ENCODE measurements around the gene TMEM139.
A peak's percentile ranks its signal among the peaks of the same experiment; 100 is the strongest.

The TMEM139 gene

GRCh38 chr7:143290293-143290692 lies 5.5 kb downstream of the TMEM139 start:
- Histone ChIP-seq H3K18ac (ENCODE audit: low read depth in 1 of 2, low read length in 2 of 2) (no peak overlapping the region), H3K4me1 (ENCODE audit: control insufficient read depth, insufficient read depth, low read depth, low read length) (peaks cover 14% of the 10 kb centered on the region), H3K23ac (ENCODE audit: low read length in 2 of 2) (peak overlapping the region in 1 of 2 experiments; percentile 23), H3K27me3 (ENCODE audit: control insufficient read depth in 1 of 2, insufficient read depth in 1 of 2, low read length in 2 of 2) (no peaks in the 10 kb centered on the region), H3K9ac (ENCODE audit: low read length) (peak overlapping the region; percentile 56), H2AK5ac (ENCODE audit: low read length, severe bottlenecking) (no peak overlapping the region), H2AFZ (ENCODE audit: low read depth, low read length) (no peak overlapping the region), H4K91ac (ENCODE audit: low read length) (no peak overlapping the region), H2BK120ac (ENCODE audit: low read depth, low read length) (no peak overlapping the region), H2BK15ac (ENCODE audit: low read depth, poor library complexity, severe bottlenecking) (no peak overlapping the region), H4K8ac (ENCODE audit: low read length) (no peak overlapping the region), H3K79me1 (replicated peaks; ENCODE audit: low read length, poor library complexity, severe bottlenecking) (peaks cover 15% of the 10 kb centered on the region), H3K4me3 (ENCODE audit: insufficient read depth in 1 of 2, low read depth in 1 of 2, low read length in 2 of 2) (peak overlapping the region in 1 of 2 experiments; percentile 87), H3K14ac (ENCODE audit: low read length in 2 of 2) (no peak overlapping the region), H2BK5ac (ENCODE audit: low read depth, low read length, poor library complexity, severe bottlenecking) (no peak overlapping the region), H3K9me3 (ENCODE audit: control insufficient read depth, low read length) (no peaks in the 10 kb centered on the region), H3K4ac (ENCODE audit: low read depth in 1 of 2, low read length in 2 of 2) (no peak overlapping the region), H3K4me2 (ENCODE audit: low read length, poor library complexity, severe bottlenecking) (no peak overlapping the region), H3K27ac (ENCODE audit: low read length, poor library complexity, severe bottlenecking) (no peak overlapping the region), H3K36me3 (ENCODE audit: control insufficient read depth in 1 of 2, insufficient read depth in 2 of 2, low read depth in 1 of 2, low read length in 2 of 2) (peaks cover 28 to 42% of the 10 kb centered on the region in 2 experiments), H2BK12ac (ENCODE audit: low read length in 2 of 2) (no peak overlapping the region)
- 93% methylated on average over 4 of the region's 4 CpGs for WGBS
- DNase-seq = no peak

GRCh38 chr7:143292876-143293275 lies 8.1 kb downstream of the TMEM139 start:
- Histone ChIP-seq H2BK120ac (ENCODE audit: low read depth, low read length) (no peak overlapping the region), H3K27me3 (ENCODE audit: control insufficient read depth in 1 of 2, insufficient read depth in 1 of 2, low read length in 2 of 2) (no peaks in the 10 kb centered on the region), H2AFZ (ENCODE audit: low read depth, low read length) (no peak overlapping the region)

GRCh38 chr7:143295870-143296269 lies 11.1 kb downstream of the TMEM139 start:
- H2AFZ ChIP-seq (ENCODE audit: low read depth, low read length) = no peak overlapping the region
- H4K91ac ChIP-seq (ENCODE audit: low read length) = no peak overlapping the region

More at GRCh38 chr7:143292876-143293275, 8.1 kb downstream of the TMEM139 start:
- Histone ChIP-seq H3K9ac (ENCODE audit: low read length) (no peak overlapping the region), H2AK5ac (ENCODE audit: low read length, severe bottlenecking) (no peak overlapping the region), H4K91ac (ENCODE audit: low read length) (no peak overlapping the region), H3K4ac (ENCODE audit: low read depth in 1 of 2, low read length in 2 of 2) (no peak overlapping the region), H2BK5ac (ENCODE audit: low read depth, low read length, poor library complexity, severe bottlenecking) (no peak overlapping the region), H3K27ac (ENCODE audit: low read length, poor library complexity, severe bottlenecking) (no peak overlapping the region), H4K8ac (ENCODE audit: low read length) (no peak overlapping the region), H3K18ac (ENCODE audit: low read depth in 1 of 2, low read length in 2 of 2) (no peak overlapping the region), H3K23ac (ENCODE audit: low read length in 2 of 2) (no peak overlapping the region), H3K4me1 (ENCODE audit: control insufficient read depth, insufficient read depth, low read depth, low read length) (peaks cover 4% of the 10 kb centered on the region), H2BK12ac (ENCODE audit: low read length in 2 of 2) (no peak overlapping the region), H3K4me2 (ENCODE audit: low read length, poor library complexity, severe bottlenecking) (no peak overlapping the region), H2BK15ac (ENCODE audit: low read depth, poor library complexity, severe bottlenecking) (no peak overlapping the region), H3K14ac (ENCODE audit: low read length in 2 of 2) (no peak overlapping the region), H3K4me3 (ENCODE audit: insufficient read depth in 1 of 2, low read depth in 1 of 2, low read length in 2 of 2) (no peak overlapping the region), H3K9me3 (ENCODE audit: control insufficient read depth, low read length) (no peaks in the 10 kb centered on the region), H3K79me1 (replicated peaks; ENCODE audit: low read length, poor library complexity, severe bottlenecking) (peaks cover 14% of the 10 kb centered on the region), H3K36me3 (ENCODE audit: control insufficient read depth in 1 of 2, insufficient read depth in 2 of 2, low read depth in 1 of 2, low read length in 2 of 2) (peaks cover 28 to 65% of the 10 kb centered on the region in 2 experiments)
- no peak for DNase-seq
- WGBS = 100% methylated on average over 2 of the region's 5 CpGs

GRCh38 chr7:143296686-143297085 lies 11.9 kb downstream of the TMEM139 start:
- Histone ChIP-seq H3K9ac (ENCODE audit: low read length) (peak overlapping the region; percentile 10), H3K79me1 (replicated peaks; ENCODE audit: low read length, poor library complexity, severe bottlenecking) (peaks cover 24% of the 10 kb centered on the region), H3K27me3 (ENCODE audit: control insufficient read depth in 1 of 2, insufficient read depth in 1 of 2, low read length in 2 of 2) (no peaks in the 10 kb centered on the region), H2BK15ac (ENCODE audit: low read depth, poor library complexity, severe bottlenecking) (no peak overlapping the region), H3K18ac (ENCODE audit: low read depth in 1 of 2, low read length in 2 of 2) (no peak overlapping the region), H2BK5ac (ENCODE audit: low read depth, low read length, poor library complexity, severe bottlenecking) (no peak overlapping the region), H3K36me3 (ENCODE audit: control insufficient read depth in 1 of 2, insufficient read depth in 2 of 2, low read depth in 1 of 2, low read length in 2 of 2) (peaks cover 42 to 89% of the 10 kb centered on the region in 2 experiments), H4K91ac (ENCODE audit: low read length) (no peak overlapping the region), H3K4me1 (ENCODE audit: control insufficient read depth, insufficient read depth, low read depth, low read length) (peaks cover 3% of the 10 kb centered on the region), H2AFZ (ENCODE audit: low read depth, low read length) (no peak overlapping the region), H3K23ac (ENCODE audit: low read length in 2 of 2) (no peak overlapping the region), H3K9me3 (ENCODE audit: control insufficient read depth, low read length) (no peaks in the 10 kb centered on the region), H3K27ac (ENCODE audit: low read length, poor library complexity, severe bottlenecking) (peak overlapping the region; percentile 83), H3K4me2 (ENCODE audit: low read length, poor library complexity, severe bottlenecking) (no peak overlapping the region), H2AK5ac (ENCODE audit: low read length, severe bottlenecking) (no peak overlapping the region), H4K8ac (ENCODE audit: low read length) (no peak overlapping the region), H2BK120ac (ENCODE audit: low read depth, low read length) (no peak overlapping the region), H3K4me3 (ENCODE audit: insufficient read depth in 1 of 2, low read depth in 1 of 2, low read length in 2 of 2) (no peak overlapping the region), H3K14ac (ENCODE audit: low read length in 2 of 2) (no peak overlapping the region), H3K4ac (ENCODE audit: low read depth in 1 of 2, low read length in 2 of 2) (no peak overlapping the region), H2BK12ac (ENCODE audit: low read length in 2 of 2) (no peak overlapping the region)
- WGBS = 92% methylated on average over 2 of the region's 2 CpGs
- no peak for DNase-seq

More at GRCh38 chr7:143295870-143296269, 11.1 kb downstream of the TMEM139 start:
- H2AK5ac ChIP-seq (ENCODE audit: low read length, severe bottlenecking) = no peak overlapping the region
- peaks cover 23% of the 10 kb centered on the region for H3K79me1 ChIP-seq (replicated peaks; ENCODE audit: low read length, poor library complexity, severe bottlenecking)
- H3K36me3 ChIP-seq (ENCODE audit: control insufficient read depth in 1 of 2, insufficient read depth in 2 of 2, low read depth in 1 of 2, low read length in 2 of 2) = peaks cover 42 to 88% of the 10 kb centered on the region in 2 experiments
- no peak overlapping the region for H3K23ac ChIP-seq (ENCODE audit: low read length in 2 of 2)
- DNase-seq = peak; percentile 52
- peak overlapping the region; percentile 83 for H3K27ac ChIP-seq (ENCODE audit: low read length, poor library complexity, severe bottlenecking)
- no peak overlapping the region for H2BK12ac ChIP-seq (ENCODE audit: low read length in 2 of 2)
- no peak overlapping the region for H3K14ac ChIP-seq (ENCODE audit: low read length in 2 of 2)
- H3K9me3 ChIP-seq (ENCODE audit: control insufficient read depth, low read length) = no peaks in the 10 kb centered on the region
- peak overlapping the region; percentile 68 for H2BK15ac ChIP-seq (ENCODE audit: low read depth, poor library complexity, severe bottlenecking)
- H2BK5ac ChIP-seq (ENCODE audit: low read depth, low read length, poor library complexity, severe bottlenecking) = peak overlapping the region; percentile 46
- H3K9ac ChIP-seq (ENCODE audit: low read length) = no peak overlapping the region
- no peak overlapping the region for H3K4ac ChIP-seq (ENCODE audit: low read depth in 1 of 2, low read length in 2 of 2)
- peaks cover 3% of the 10 kb centered on the region for H3K4me1 ChIP-seq (ENCODE audit: control insufficient read depth, insufficient read depth, low read depth, low read length)
- no peak overlapping the region for H3K18ac ChIP-seq (ENCODE audit: low read depth in 1 of 2, low read length in 2 of 2)
- H2BK120ac ChIP-seq (ENCODE audit: low read depth, low read length) = no peak overlapping the region
- H4K8ac ChIP-seq (ENCODE audit: low read length) = no peak overlapping the region
- H3K4me2 ChIP-seq (ENCODE audit: low read length, poor library complexity, severe bottlenecking) = no peak overlapping the region
- no peaks in the 10 kb centered on the region for H3K27me3 ChIP-seq (ENCODE audit: control insufficient read depth in 1 of 2, insufficient read depth in 1 of 2, low read length in 2 of 2)
- H3K4me3 ChIP-seq (ENCODE audit: insufficient read depth in 1 of 2, low read depth in 1 of 2, low read length in 2 of 2) = no peak overlapping the region
